Progenitor cell of endocrine pancreas (in vitro differentiated cells): ENCODE results near the gene EIF4EBP3. TPM values are rescaled to one million over a fixed set of nuclear protein-coding genes. Genes with fewer than 3 reads are reported as not detected.

Experiments
- DNase-seq: peaks from one replicate; pipeline ENCODE4 v3.0.0; 2021; ENCODE audit warnings: low spot score; ENCODE audit not compliant: unreplicated experiment
- H3K27ac Mint-ChIP-seq: 2 replicates; pipeline ENCODE4 v1.8.0; 2021; ENCODE audit warnings: mild to moderate bottlenecking, moderate library complexity, mixed read lengths
- H3K27me3 Mint-ChIP-seq: 2 replicates; pipeline ENCODE4 v1.8.0; 2021; ENCODE audit warnings: mixed read lengths
- H3K36me3 Mint-ChIP-seq: 2 replicates; pipeline ENCODE4 v1.8.0; 2022; ENCODE audit warnings: mixed read lengths; ENCODE audit not compliant: insufficient read depth
- H3K4me1 Mint-ChIP-seq: 2 replicates; pipeline ENCODE4 v1.8.0; 2021; ENCODE audit warnings: low read depth, mixed read lengths
- H3K4me3 Mint-ChIP-seq: 2 replicates; pipeline ENCODE4 v1.8.0; 2021; ENCODE audit warnings: low read depth, mild to moderate bottlenecking, moderate library complexity, mixed read lengths
- H3K9me3 Mint-ChIP-seq: 2 replicates; pipeline ENCODE4 v1.8.0; 2021; ENCODE audit warnings: low read depth, mixed read lengths
- CTCF ChIP-seq: fragments of 200-600 bp; sonication (generic); IDR thresholded peaks from one replicate; pipeline ENCODE4 v1.5.0; 2021; ENCODE audit warnings: antibody characterized with exemption, mild to moderate bottlenecking; ENCODE audit not compliant: unreplicated experiment
- total RNA-seq: library from RNA; stranded (reverse); gene quantifications from 2 replicates; pipeline ENCODE4 v1.2.1, GENCODE V29; 2021

Gene EIF4EBP3
- total RNA-seq, 1 donor from 2014 or later: 6.1 TPM

- Mint-ChIP-seq H3K27me3 (no peaks in the 10 kb centered on the region), H3K27ac (no peak overlapping the region), H3K4me1 (peaks cover 9% of the 10 kb centered on the region), H3K9me3 (no peaks in the 10 kb centered on the region), H3K36me3 (peaks cover 6% of the 10 kb centered on the region), H3K4me3 (no peak overlapping the region)
- DNase-seq: no peak
- no peak for TF ChIP-seq CTCF
Measured at GRCh38 chr5:140570058-140570457, 22.6 kb downstream of the EIF4EBP3 start.

- Mint-ChIP-seq H3K27me3 (no peaks in the 10 kb centered on the region), H3K36me3 (peaks cover 6% of the 10 kb centered on the region), H3K4me3 (no peak overlapping the region), H3K9me3 (no peaks in the 10 kb centered on the region), H3K4me1 (peaks cover 6% of the 10 kb centered on the region), H3K27ac (no peak overlapping the region)
- TF ChIP-seq CTCF: no peak
- DNase-seq: no peak
Measured at GRCh38 chr5:140570488-140570887, 23.0 kb downstream of the EIF4EBP3 start.

GRCh38 chr5:140571105-140571504, 23.6 kb downstream of the EIF4EBP3 start:
- no peak for TF ChIP-seq CTCF
- H3K4me3 Mint-ChIP-seq: no peak overlapping the region
- no peak overlapping the region for H3K27ac Mint-ChIP-seq
- H3K27me3 Mint-ChIP-seq: no peaks in the 10 kb centered on the region
- no peaks in the 10 kb centered on the region for H3K4me1 Mint-ChIP-seq
- no peak for DNase-seq
- H3K9me3 Mint-ChIP-seq: no peaks in the 10 kb centered on the region
- peaks cover 4% of the 10 kb centered on the region for H3K36me3 Mint-ChIP-seq

GRCh38 chr5:140573683-140574082, 26.2 kb downstream of the EIF4EBP3 start:
- Mint-ChIP-seq H3K4me3 (no peak overlapping the region), H3K27ac (no peak overlapping the region), H3K9me3 (no peaks in the 10 kb centered on the region), H3K27me3 (no peaks in the 10 kb centered on the region), H3K4me1 (no peaks in the 10 kb centered on the region), H3K36me3 (no peaks in the 10 kb centered on the region)
- DNase-seq: no peak
- TF ChIP-seq CTCF: no peak

GRCh38 chr5:140574165-140574564, 26.7 kb downstream of the EIF4EBP3 start:
- H3K27ac Mint-ChIP-seq: peak overlapping the region; percentile 61
- H3K4me3 Mint-ChIP-seq: no peak overlapping the region
- TF ChIP-seq CTCF: no peak
- no peaks in the 10 kb centered on the region for H3K36me3 Mint-ChIP-seq
- H3K4me1 Mint-ChIP-seq: no peaks in the 10 kb centered on the region
- DNase-seq: no peak
- no peaks in the 10 kb centered on the region for H3K9me3 Mint-ChIP-seq
- H3K27me3 Mint-ChIP-seq: no peaks in the 10 kb centered on the region
